Activated T-cell treated with anti-CD3 and anti-CD28 coated beads, Interleukin-2, amount 50 U/mL, for 24 hours (primary cell): ENCODE results near the gene RHD.
"Not testable (repeated sequence)": the region's sequence is repeated elsewhere in the genome, so short reads cannot be mapped to it uniquely, and the experiment has no call there.

Experiments
- DNase-seq: peaks from one replicate; pipeline ENCODE4 v3.0.0-alpha.2; 2020
- H3K27ac Mint-ChIP-seq: 2 replicates; pipeline ENCODE4 v1.8.0; 2020; ENCODE audit warnings: mild to moderate bottlenecking, mixed read lengths
- H3K27me3 Mint-ChIP-seq: 2 replicates; pipeline ENCODE4 v1.8.0; 2020; ENCODE audit warnings: mixed read lengths
- H3K36me3 Mint-ChIP-seq: 2 replicates; pipeline ENCODE4 v1.8.0; 2020; ENCODE audit warnings: low read depth, mixed read lengths
- H3K4me1 Mint-ChIP-seq: 2 replicates; pipeline ENCODE4 v1.8.0; 2020; ENCODE audit warnings: low read depth, mixed read lengths
- H3K4me3 Mint-ChIP-seq: 2 replicates; pipeline ENCODE4 v1.8.0; 2020; ENCODE audit warnings: mild to moderate bottlenecking, moderate library complexity, mixed read lengths
- H3K9me3 Mint-ChIP-seq: 2 replicates; pipeline ENCODE4 v1.8.0; 2020; ENCODE audit warnings: mixed read lengths

RHD gene

DNA sequence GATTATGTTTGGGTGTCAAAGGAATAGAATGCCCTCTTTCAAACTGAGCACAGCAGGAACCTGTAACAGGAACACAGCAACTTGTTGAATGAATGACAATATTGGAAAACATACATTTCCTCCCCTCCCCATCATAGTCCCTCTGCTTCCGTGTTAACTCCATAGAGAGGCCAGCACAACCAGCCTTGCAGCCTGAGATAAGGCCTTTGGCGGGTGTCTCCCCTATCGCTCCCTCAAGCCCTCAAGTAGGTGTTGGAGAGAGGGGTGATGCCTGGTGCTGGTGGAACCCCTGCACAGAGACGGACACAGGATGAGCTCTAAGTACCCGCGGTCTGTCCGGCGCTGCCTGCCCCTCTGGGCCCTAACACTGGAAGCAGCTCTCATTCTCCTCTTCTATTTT lies at the start of gene RHD:
TSS of gene RHD (plus strand) at position 272 of the 400 bp plus-strand sequence. CDS start at position 311, 39 bp downstream.
- H3K4me3 Mint-ChIP-seq, H3K27ac Mint-ChIP-seq, H3K9me3 Mint-ChIP-seq, H3K27me3 Mint-ChIP-seq, H3K4me1 Mint-ChIP-seq, H3K36me3 Mint-ChIP-seq, DNase-seq: not testable (repeated sequence)

DNA sequence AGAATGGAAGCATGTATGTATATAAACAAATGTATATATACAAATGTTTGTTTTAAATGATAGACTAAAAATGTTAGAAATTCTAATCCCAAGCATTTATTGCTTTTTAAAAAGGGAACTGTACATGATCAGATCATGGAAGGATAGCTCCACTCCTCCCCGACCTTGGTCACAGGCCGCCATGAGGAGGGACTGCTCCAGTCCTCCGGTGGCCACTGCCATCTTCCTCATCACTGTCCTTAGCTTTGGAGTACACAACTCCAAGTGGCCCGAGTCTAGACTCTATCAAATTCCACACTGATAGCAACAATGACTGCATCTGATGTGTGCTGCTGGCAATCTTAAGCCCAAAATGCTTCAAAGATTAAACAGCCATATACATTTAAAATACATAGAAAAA lies 49.7 kb upstream of the RHD start:
- H3K4me3 Mint-ChIP-seq: no peak overlapping the region
- peaks cover 5% of the 10 kb centered on the region for H3K4me1 Mint-ChIP-seq
- no peak overlapping the region for H3K27ac Mint-ChIP-seq
- H3K36me3 Mint-ChIP-seq: peaks cover 69% of the 10 kb centered on the region
- no peak for DNase-seq
- H3K9me3 Mint-ChIP-seq: no peaks in the 10 kb centered on the region
- H3K27me3 Mint-ChIP-seq: no peaks in the 10 kb centered on the region

DNA sequence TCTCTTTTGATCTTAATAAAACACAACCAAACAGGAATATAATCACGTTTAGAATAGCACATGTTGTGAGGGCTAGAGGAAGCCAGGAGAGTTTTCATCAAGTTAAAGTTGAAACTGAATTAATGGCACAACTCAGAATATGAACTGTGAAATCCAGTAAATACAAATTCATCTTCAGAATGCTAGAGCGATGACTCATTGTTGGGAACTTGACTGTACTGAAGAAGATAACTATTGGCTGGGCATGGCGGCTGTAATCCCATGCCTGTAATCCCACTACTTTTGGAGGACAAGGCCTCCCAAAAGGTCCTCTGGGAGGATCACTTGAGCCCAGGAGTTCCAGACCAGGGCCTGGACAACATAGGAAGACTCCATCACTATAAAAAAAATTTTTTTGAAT lies 48.8 kb upstream of the RHD start:
- Mint-ChIP-seq H3K4me1 (peaks cover 9% of the 10 kb centered on the region), H3K27ac (peak overlapping the region; percentile 0), H3K27me3 (no peaks in the 10 kb centered on the region), H3K4me3 (no peak overlapping the region), H3K9me3 (no peaks in the 10 kb centered on the region), H3K36me3 (peaks cover 77% of the 10 kb centered on the region)
- DNase-seq: no peak

DNA sequence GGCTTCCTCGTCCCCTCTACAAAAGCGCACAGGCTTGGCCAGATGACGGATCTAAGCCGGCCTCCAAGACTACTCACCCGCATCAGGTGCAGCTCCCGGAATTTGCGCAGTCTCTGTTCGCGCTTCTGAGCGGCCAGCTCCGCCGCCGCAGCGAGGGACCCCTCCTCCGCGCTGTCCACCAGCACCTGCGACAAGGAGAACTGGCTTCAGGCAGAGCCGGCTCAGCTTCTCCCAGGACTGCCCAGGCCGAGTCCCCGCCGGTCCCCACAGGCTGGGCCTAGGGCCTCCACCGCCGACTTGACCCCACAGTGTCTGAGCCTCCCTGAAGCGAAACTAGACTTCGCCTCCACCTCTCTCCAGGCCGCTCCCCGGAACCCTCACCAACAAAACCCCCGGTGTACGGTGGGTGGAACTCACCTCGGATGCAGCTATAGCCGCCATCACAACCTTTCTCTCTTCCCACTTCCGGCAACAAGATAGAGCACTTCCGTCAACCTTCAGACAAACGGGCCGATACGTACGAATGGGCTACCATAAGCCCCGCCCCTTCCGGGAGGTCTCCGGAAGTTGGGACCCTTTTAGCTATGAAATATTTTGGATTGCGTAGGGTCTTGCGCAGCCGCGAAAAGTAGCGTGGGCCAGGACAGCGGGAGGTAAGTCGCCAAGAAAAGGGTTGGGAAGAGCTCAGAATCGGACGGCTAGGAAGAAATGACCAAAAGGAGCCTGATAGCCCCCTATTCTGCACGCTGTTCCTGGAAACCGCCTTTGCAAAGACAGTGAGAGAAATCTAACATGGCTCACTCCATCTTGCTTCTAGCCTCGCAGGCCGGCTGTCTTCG lies 40.1 kb upstream of the RHD start, which contains the start of gene SYF2:
TSS of gene SYF2 (minus strand) at position 476 of the 839 bp plus-strand sequence. CDS start at position 441, 35 bp downstream.
- H3K4me3 Mint-ChIP-seq: no peak within 1 kb of the TSS
- H3K4me1 Mint-ChIP-seq: peaks cover 35% of the 10 kb centered on the region
- no peaks in the 10 kb centered on the region for H3K27me3 Mint-ChIP-seq
- H3K9me3 Mint-ChIP-seq: no peaks in the 10 kb centered on the region
- H3K36me3 Mint-ChIP-seq: peaks cover 43% of the 10 kb centered on the region
- no peak within 1 kb of the TSS for H3K27ac Mint-ChIP-seq
- peak; percentile 90 for DNase-seq

DNA sequence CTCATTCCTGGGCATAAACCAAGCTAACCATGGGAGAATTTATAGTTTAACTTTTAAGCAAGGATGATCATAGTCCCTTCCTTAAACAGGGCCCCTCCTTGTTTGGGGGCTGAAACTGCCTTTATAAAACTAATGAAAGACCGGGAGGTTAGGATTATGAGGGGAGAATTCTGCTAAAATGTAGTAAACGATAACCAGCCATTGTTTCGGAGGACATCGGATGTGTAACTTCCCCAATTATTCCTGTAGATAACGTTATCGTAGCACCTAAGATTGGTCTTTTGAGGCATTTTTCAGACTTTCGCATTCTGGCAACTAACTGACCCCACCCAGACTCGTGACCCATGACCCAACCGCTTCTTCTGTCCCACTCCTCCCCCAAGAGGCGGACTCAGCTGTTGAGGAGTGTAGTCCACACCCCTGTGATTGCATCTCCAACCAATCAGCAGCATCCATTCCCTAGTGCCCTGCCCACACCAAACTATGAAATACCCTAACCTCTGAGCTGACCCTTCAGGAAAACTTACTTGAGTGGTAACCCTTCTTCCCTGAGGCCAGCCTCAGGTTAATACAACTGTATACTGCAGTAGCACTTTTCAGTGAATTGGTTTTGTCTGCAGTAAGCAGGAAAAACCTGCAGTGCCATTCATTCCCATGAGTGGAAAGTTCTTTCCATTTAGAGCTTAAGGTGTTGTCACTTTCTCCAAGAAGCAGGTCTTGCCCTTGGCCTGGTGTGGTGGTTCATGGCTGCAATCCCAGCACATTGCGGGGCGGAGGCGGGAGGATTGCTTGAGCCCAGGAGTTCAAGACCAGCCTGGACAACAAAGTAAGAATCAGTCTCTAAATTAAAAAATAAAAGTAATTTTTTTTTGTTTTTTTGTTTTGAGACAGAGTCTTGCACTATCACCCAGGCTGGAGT lies 39.2 kb upstream of the RHD start:
- Mint-ChIP-seq H3K4me3 (no peak overlapping the region), H3K27me3 (no peaks in the 10 kb centered on the region), H3K4me1 (peaks cover 35% of the 10 kb centered on the region), H3K36me3 (peaks cover 34% of the 10 kb centered on the region), H3K27ac (no peak overlapping the region), H3K9me3 (no peaks in the 10 kb centered on the region)
- peak; percentile 61 for DNase-seq

DNA sequence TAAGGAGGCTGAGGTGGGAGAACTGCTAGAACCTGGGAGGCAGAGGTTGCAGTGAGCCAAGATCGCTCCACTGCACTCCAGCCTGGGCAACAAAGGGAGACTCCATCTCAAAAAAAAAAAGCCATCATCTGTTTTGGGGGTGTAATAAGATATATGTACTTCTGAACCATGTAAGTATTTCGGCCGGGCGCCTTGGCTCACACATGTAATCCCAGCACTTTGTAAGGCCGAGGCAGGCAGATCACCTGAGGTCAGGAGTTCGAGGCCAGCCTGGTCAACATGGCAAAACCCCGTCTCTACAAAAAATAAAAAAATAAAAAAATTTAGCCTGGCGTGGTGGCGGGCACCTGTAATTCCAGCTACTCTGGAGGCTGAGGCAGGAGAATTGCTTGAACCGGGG lies 36.9 kb upstream of the RHD start:
- not testable (repeated sequence) for DNase-seq, H3K27ac Mint-ChIP-seq, H3K4me3 Mint-ChIP-seq, H3K27me3 Mint-ChIP-seq, H3K9me3 Mint-ChIP-seq
- Mint-ChIP-seq H3K36me3 (peaks cover 25% of the 10 kb centered on the region), H3K4me1 (peaks cover 41% of the 10 kb centered on the region)

DNA sequence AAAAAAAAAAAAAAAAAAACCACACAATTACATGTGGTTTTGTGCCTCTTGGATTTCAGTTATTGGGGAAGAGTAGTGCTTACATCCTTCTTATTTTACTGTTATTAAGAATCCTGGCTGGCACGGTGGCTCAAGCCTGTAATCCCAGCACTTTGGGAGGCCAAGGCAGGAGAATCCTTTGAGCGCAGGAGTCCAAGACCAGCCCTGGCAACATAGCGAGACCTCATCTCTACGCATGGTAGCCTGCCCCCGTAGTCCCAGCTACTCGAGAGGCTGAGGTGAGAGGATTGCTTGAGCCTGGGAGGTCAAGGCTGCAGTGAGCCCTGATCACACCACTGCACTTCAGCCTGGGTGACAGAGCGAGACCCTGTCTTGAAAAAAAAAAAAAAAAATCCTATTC lies 36.0 kb upstream of the RHD start:
- not testable (repeated sequence) for H3K9me3 Mint-ChIP-seq, H3K27ac Mint-ChIP-seq, DNase-seq, H3K27me3 Mint-ChIP-seq, H3K4me3 Mint-ChIP-seq
- peaks cover 43% of the 10 kb centered on the region for H3K4me1 Mint-ChIP-seq
- peaks cover 31% of the 10 kb centered on the region for H3K36me3 Mint-ChIP-seq

DNA sequence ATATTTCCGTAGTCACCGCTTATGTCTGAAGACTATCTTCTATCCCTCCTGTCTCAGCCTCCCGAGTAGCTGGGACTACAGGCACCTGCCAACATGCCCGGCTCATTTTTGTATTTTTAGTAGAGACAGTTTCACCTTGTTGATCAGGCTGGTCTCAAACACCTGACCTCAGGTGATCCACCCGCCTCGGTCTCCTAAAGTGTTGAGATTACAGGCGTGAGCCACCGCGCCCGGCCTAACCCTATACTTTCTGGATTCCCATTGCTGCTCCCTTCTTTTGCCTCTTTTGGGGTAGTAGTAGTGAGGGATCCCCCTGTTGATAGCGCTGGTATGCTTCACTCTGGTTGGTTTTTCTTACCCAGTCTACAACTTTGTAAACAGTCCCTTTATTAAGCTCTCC lies 34.3 kb upstream of the RHD start:
- no peaks in the 10 kb centered on the region for H3K27me3 Mint-ChIP-seq
- H3K9me3 Mint-ChIP-seq: no peaks in the 10 kb centered on the region
- peak overlapping the region; percentile 50 for H3K27ac Mint-ChIP-seq
- peaks cover 48% of the 10 kb centered on the region for H3K36me3 Mint-ChIP-seq
- DNase-seq: no peak
- H3K4me3 Mint-ChIP-seq: no peak overlapping the region
- peaks cover 49% of the 10 kb centered on the region for H3K4me1 Mint-ChIP-seq

DNA sequence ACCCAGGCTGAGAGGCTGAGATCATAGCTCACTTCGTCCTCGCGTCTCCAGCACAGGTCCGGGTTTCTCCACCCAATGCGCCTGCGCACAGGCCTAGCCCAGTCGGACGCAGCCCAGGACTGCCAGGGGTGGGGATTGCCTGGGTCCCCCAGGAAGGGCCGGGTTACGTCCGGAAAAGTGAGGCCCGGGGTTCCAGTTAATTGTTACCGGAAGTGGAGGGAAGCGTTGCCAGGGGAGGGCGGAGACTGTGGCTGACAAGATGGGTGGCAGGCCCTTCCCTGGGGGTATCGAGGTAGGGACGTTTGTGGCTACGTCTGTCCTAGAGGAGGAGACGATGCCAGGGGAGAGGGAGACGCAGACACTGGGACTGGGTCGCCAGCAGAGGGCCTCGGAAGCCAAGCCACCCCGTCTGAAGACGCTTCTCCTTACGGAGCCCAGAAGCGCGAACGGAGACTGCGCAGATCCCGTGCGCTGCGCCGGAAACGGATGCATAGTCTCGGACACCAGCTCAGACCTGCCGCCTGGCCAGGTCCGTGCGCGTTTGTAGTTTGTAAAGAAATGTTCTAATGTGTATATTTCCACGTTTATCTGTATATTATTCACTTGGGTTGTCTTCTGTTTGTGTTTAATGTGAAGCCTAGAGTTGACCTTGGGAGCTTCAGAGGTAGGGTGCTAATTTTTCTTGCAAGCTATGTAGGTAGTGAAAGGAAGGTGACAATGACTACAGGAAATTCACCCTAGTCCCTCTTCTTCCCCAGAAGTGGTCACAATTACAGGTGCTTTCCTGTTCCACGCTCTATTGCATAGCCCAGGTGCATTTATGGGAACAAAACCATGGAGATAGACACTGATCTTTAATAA lies 32.4 kb upstream of the RHD start:
- peak overlapping the region; percentile 88 for H3K4me3 Mint-ChIP-seq
- H3K27me3 Mint-ChIP-seq: no peaks in the 10 kb centered on the region
- peak overlapping the region; percentile 99 for H3K27ac Mint-ChIP-seq
- no peaks in the 10 kb centered on the region for H3K9me3 Mint-ChIP-seq
- H3K36me3 Mint-ChIP-seq: peaks cover 61% of the 10 kb centered on the region
- DNase-seq: peak; percentile 93
- peaks cover 61% of the 10 kb centered on the region for H3K4me1 Mint-ChIP-seq

DNA sequence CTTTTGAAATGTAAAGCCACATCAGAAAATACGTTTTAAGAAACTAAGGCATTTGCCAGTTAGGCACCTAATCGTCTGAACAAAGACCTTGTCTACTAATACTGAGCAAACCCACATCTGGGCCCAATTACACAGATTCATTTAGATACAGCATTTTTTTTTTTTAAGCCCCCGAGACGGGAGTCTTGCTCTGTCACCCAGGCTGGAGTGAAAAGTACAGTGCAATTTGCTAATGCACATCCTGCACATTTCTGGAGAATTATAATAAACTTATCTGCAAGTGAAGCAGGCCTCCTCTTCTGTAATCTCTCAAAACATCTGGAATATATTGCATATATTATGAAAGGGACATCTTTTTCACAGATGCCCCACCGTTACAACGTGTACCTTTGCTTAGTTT lies 28.4 kb upstream of the RHD start:
- no peaks in the 10 kb centered on the region for H3K27me3 Mint-ChIP-seq
- H3K36me3 Mint-ChIP-seq: peaks cover 83% of the 10 kb centered on the region

DNA sequence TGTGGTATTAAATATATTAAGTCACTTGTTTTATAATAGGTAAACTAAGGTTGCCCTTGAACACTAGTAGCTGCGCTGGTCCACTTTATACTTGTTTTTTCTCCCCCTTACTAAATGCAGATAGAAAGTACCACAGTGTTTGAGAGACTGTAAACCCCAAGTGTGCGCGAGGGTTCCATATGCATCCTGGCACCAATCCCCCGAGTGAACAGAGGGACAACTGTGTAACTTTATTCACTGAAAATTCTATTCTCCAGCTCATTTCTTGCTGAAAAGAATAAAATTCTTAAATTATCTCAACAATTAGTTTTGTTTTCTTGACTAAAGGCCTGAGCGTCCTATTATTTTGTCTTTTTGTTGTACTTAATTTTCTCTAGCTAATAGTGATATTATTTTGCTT lies 26.9 kb upstream of the RHD start:
- Mint-ChIP-seq H3K4me1 (peaks cover 62% of the 10 kb centered on the region), H3K4me3 (peak overlapping the region; percentile 95), H3K9me3 (no peaks in the 10 kb centered on the region), H3K27me3 (no peaks in the 10 kb centered on the region), H3K36me3 (peaks cover 72% of the 10 kb centered on the region), H3K27ac (peak overlapping the region; percentile 99)
- DNase-seq: no peak

More for the DNA sequence above, 28.4 kb upstream of the RHD start:
- no peaks in the 10 kb centered on the region for H3K9me3 Mint-ChIP-seq
- peak overlapping the region; percentile 69 for H3K27ac Mint-ChIP-seq
- peaks cover 73% of the 10 kb centered on the region for H3K4me1 Mint-ChIP-seq
- DNase-seq: no peak
- peak overlapping the region; percentile 95 for H3K4me3 Mint-ChIP-seq

DNA sequence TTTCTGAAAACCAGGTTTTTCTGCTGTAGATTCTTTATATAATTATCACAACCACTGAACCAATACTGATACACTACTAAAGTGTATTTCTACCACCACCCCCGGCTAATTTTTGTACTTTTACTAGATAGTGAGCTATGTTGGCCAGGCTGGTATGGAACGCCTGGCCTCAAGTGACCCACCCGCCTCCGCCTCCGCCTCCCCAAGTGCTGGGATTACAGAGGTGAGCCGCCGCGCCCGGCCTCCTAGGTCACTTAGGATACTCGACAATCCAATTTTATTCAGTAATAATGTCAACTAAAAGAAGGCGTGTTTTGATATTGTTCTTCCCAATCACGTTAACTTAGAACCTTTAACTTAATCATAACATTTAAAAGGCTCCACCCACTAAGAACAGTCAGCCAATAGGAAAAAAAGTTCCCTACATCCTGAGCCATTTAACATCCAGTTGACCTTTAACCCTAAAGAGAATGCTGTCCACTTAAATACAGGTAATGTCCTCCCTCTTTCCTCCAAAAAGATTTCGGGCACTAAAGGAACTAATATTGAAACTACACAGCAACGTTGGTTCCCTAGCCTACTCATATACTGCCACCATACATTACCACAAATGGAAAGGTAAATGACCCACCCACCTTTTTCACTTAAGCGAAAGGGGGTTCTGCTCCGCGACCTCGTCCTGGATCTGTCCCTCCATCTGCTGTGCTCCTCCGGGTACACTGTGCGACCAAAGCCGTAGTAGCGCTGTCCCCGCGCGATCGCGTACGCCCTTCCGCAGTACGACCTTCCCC lies 26.3 kb upstream of the RHD start:
- Mint-ChIP-seq H3K4me1 (peaks cover 57% of the 10 kb centered on the region), H3K4me3 (peak overlapping the region; percentile 95), H3K9me3 (no peaks in the 10 kb centered on the region), H3K27ac (peak overlapping the region; percentile 99), H3K36me3 (peaks cover 66% of the 10 kb centered on the region), H3K27me3 (no peaks in the 10 kb centered on the region)
- no peak for DNase-seq

DNA sequence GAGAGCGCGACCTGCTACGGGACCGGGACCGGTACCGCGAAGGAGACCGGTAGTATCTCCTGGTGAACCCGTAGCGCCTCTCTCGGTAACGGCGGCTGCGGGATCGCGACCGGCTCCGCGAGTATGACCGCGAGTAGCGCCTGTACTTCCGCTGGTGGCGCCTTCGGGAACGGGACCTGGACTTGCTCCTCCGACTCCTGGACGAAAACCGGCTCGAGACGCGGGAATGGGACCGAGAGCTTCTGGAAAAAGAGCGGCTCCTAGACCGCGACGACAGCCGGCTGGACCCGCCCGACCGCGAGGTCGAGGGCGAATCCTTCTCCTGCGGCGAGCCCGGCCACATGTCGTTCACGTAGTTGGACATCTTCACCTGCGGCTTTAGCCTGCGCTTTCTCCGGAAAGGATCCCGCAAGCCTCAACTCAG lies 25.7 kb upstream of the RHD start:
- H3K4me1 Mint-ChIP-seq: peaks cover 52% of the 10 kb centered on the region
- peak overlapping the region; percentile 95 for H3K4me3 Mint-ChIP-seq
- peak; percentile 62 for DNase-seq
- peaks cover 60% of the 10 kb centered on the region for H3K36me3 Mint-ChIP-seq
- H3K27me3 Mint-ChIP-seq: no peaks in the 10 kb centered on the region
- no peaks in the 10 kb centered on the region for H3K9me3 Mint-ChIP-seq
- peak overlapping the region; percentile 99 for H3K27ac Mint-ChIP-seq
